Activated naive CD8-positive, alpha-beta T cell treated with anti-CD3 and anti-CD28 coated beads, Interleukin-2, amount 50 U/mL, for 16 hours (primary cell): ENCODE results near the gene ST6GALNAC4.

ENCODE experiments used
- DNase-seq: peaks from one replicate; pipeline ENCODE4 v3.0.0-alpha.2; 2020; ENCODE audit warnings: low read depth, low spot score

The ST6GALNAC4 gene

DNA sequence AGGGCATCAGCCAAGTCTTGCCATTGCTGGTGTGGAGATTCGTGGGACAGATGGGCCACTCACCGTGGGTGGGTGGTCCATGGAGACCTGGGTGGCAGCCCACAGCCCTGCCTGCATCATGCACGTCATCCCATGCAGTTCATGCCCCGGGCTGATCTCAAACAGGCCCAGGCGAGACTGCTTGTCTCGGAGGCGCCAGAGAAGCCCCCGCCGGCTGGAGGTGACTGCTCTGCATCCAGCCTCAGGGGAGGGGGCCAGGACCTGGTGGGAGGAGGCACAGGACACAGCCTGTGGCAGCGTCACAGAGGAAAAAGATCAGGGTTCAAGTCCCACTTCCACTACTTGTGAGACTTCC lies 12.8 kb upstream of the ST6GALNAC4 start:
- DNase-seq = no peak

DNA sequence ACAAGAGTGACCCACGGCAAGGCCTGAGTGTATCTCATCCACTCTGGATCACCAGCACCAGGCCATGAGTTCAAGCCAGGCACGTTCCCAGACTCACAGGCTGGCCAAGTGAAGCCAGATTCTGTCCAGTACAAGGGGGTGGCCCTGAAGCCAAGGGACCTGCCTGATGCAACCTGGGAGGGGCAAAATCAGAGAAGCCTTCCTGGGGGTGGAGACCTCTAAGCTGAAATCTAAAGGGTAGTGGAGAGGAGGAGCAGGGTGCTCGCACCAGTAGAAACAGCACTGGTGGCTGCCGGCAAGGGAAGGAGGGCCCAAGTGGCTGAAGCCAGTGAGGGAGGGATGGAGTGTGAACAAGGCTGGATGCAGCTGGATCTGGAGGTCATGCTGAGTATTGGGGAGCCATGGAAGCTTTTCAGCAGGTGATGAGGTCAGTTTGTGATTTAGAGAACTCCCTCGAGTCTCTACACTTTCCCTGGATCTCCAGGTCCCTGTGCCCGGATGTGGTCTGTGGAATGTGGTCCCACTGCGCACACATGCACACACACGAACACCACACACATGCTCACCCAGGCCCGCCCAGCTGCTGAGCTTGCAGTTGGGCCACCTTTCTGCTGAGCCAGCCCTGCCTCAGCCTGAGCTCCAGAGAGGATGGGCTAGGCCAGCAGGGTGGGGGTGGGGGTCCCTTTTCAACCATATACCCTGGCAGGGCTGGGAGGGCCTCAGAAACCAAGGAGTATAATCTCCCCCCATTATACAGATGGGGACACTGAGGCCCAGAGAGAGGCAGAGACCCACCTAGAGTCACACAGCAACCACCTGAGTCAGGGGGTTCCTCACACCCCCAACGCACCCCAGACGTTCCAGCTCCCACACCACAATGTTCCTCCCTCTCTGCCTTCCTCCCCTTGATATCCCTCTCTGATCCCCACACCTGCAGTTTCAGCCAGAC lies 12.1 kb upstream of the ST6GALNAC4 start:
- DNase-seq = no peak

DNA sequence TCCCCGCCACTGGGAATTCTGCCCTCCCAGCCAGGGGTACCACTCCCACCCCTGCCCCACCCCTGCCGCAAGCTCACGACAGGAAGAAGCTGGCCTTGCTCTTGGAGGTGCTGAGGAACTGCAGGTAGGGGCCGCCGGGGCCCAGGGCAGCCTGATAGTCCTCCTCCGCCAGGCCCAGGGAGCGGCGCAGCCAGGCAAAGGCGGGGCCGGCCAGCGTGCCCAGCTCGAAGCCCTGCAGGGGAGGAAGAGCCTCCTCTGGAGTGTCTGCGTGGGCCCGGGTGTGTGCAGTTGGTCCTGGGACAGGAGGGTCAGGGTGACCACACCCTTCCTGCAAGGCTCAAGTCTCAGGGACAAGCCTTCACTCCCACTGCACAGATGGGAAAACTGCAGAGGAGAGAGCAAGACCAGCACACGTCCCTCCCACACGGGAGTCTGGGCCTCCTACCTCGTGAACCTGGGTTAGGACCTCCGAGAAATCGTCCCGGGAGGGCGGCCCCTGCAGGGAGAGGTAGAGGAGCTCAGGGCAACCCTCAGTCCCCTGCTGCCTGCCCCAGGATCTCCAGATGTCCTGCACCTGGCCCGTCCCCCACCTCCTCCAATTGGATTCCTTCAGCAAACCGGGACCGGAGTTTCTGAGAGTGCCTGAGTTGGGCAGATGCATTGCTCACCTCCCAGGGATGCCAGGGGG lies 11.3 kb upstream of the ST6GALNAC4 start:
- DNase-seq = no peak

DNA sequence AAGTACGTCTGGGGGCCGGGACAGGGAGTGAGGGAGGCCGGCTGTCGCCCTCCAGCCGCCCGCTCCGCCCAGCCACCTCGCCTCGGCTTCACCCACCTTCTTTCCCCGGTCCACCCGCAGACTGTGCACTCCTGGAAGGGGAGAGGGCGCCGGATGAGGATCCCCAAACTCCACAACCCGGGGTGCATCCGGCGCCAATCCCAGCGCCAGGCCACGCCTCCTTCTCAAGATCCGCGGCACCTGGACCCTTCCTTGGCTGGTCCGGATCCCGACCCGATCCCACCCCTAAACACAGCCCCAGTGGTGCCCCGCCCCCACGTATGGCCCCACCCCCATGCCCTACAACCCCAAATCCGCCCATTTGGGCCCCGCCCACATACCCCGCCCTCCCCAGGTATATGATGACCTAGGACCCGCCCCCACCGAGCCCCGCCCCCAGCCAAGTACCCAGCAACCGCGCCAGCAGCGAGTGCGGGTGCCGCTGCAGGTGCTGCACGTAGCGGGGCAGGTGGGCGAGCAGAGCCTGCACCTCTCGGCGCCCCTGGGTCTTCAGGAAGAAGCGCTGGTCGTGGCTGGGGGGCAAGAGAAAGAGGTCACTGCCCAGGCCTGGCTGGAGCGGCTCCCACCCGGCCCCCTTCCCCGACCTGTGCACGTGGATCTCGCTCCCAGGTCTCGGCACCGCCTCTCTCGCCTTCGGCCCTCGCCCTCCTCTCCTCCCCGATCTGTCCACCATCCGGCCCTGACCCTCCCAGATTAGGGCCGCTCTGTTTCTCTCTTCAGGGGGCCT lies 10.6 kb upstream of the ST6GALNAC4 start:
- peak; percentile 51 for DNase-seq

DNA sequence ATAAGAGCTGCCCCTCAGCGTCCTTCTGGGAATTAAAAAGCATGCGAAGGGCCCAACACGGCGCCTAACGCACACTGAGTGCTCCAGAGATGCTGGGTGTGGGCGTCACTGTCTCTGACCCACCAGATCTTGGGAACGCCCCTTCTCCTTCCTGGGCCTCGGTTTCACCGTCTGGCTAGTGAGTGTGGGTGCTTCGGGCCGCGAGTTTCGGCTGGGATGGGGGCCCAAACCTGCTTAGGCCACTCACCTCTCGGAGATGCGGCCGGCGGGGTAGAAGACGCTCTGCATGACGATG lies 10.0 kb upstream of the ST6GALNAC4 start:
- DNase-seq = no peak

DNA sequence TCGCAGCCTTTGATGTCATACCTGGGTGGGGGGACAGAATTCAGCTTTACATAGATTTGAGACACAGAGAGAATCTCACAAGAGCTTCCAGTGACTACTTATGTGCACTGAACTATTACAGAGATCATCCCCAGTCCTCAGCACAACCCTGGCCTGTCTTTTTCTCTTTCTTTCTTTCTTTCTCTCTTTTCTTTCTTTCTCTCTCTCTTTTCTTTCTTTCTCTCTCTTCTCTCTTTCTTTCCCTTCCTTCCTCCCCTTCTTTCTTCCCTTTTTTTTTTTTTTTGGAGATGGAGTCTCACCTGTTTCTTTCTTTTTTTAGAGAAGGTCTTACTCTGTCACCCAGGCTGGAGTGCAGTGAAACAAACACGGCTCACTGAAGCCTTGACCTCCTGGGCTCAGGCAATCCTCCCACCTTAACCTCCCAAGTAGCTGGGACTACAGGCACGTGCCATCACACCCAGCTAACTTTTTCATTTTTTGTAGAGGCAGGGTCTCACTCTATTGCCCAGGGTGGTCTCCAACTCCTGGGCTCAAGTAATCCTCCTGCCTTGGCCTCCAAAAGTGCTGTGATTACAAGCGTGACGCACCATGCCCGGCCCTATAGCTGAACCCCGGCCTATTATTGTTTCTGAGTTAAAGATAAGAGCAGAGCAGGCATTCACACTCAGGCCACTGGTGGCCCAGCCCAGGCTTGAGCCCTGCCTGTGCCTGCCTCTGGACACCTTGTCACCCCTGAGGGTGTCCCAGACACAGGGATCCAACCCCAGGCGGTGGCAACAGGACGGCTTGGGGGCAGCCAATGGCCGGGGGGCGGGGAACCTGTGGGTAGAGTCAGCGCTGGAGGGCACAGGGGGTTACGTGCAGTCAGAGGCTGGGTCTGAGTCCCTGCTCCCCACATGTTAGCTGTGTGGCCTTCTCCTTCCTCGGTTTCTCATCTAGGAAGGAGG lies 9.4 kb upstream of the ST6GALNAC4 start:
- no peak for DNase-seq

DNA sequence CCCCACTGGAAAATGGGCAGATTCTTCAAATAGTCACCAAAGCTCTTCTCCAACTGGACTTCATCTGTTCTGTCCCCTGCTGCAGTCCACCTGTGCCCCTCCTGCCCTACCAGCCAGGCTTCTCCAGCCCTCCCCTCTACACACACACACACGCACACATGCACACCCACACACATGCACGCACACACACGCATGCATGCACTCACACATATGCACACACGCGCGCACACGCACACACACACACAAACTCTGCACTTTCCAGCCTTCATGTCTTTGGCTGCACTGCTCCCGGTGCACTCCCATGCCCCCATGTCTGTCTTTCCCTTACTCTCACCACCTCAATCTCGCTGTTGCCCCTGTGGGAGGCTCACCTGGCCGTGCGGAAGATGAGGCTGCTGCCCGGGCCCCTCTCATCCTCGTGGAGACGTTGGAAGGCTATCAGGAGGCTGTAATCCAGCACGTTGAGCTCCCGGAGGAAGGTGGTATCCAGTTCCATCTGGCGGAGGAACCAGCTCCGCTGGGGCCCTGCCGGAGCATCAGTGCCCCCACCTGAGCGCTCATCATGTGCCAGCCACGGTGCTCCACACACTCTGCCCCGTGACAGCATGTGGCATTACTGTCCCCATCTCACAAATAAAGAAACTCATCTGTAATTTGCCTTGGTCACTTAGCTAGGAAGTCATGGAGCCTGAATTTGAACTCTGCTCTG lies 8.0 kb upstream of the ST6GALNAC4 start:
- DNase-seq = no peak

DNA sequence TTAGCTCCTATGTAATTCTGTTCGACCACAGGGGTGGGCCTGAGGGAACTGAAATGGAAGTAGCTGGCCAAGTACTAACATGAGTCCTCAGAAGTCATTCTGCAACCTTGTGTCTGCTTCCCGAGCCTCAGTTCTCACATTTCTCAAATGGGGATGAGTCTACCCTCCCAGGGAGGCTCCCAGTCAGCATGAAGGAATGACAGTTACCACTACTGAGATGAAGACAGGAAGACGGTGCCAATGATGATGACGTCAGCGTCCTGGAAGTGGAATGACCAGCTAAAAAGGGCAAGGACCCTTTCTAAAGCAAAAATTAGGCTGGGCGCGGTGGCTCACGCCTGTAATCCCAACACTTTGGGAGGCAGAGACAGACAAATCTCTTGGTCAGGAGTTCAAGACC lies 6.9 kb upstream of the ST6GALNAC4 start:
- DNase-seq = no peak

DNA sequence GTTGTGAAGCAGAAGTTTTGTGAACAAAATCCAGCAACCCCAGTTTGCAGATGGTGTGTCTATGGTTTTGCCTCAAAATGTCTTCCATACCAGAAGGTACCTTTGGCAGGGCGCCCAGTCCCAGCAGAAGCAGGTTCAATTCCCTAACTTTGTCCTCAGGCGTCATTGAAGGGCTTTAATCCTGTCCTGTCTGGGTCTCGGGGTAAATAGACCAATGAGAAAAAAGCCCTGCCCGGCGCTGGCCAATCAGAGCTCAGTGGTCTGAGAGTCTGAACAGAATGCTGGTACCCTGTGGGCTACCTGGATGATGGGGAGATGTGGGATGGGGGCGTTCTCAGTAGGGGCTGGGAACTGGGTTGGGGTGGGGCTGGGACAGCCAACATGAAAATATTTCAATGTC lies 6.2 kb upstream of the ST6GALNAC4 start:
- no peak for DNase-seq

DNA sequence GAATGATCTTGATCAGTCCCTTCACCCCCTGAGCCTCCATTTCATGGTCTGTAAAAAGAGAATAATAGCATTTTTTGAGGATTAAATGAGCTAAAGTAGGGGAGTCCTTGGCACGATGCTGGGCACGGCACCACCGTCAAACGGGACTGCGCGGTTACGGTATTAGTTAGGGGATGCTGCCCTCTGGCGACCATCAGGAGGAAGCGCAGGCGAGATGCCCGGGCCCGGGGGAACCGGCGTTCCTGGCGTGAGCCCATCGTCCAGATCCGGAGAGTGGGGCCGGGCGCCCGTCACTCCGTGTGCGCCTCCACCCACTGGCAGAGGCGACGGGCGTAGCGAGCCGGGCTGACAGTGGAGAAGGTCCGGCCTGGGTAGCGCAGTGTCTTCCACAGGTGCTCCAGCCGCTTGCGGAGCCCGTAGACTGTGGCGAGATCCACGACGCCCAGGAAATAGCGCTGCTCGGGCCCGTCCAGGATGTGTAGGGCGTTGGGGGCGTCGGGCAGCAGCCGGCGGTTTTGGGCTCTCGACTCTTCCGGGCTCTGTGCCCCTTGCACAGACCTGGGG lies 4.8 kb upstream of the ST6GALNAC4 start:
- DNase-seq = peak; percentile 57

DNA sequence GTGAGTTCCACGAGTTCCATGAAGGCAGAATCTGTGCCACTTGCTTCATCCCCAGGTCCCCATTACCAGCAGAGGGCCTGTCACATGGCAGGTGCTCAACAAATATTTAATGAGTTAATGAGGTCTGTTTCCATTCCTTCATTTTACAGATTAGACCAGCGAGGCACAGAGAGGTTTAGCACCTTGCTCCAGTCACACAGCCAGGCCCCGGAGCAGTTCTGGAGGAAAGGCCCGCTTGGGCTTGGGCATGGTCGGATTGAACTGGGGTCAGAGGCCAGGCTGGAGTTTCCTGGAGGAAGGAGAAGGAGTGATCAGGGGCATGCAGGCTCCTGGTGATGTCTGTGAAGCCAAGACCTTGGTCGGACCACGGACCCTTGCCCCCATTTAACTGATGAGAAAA lies 4.0 kb upstream of the ST6GALNAC4 start:
- DNase-seq = no peak

DNA sequence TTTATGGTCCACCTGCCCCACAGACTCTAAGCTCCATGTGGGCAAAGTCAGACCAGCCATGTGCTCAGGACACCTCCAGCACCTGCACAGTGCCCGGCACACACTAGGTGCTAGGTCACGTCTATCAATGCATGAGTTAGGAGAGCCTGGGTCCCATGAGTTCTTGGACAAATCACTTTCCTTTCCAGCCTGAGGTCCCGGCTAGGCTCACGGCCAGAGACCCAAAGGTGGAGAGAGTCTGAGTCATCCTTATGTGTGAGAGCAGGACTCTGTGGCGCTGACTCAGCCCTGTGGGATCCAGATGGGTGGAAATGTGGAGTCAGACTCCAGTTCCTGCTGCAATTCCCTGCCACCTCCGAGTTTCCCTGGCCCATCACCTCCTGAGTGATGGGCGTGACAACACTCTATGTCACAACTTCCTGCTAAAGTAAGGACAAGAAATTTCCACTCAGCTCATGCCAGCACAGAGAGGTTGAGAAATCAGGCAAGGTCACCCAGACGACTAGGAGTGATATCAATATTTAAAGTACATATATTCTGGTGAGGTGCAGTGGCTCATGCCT lies 2.5 kb upstream of the ST6GALNAC4 start:
- no peak for DNase-seq

DNA sequence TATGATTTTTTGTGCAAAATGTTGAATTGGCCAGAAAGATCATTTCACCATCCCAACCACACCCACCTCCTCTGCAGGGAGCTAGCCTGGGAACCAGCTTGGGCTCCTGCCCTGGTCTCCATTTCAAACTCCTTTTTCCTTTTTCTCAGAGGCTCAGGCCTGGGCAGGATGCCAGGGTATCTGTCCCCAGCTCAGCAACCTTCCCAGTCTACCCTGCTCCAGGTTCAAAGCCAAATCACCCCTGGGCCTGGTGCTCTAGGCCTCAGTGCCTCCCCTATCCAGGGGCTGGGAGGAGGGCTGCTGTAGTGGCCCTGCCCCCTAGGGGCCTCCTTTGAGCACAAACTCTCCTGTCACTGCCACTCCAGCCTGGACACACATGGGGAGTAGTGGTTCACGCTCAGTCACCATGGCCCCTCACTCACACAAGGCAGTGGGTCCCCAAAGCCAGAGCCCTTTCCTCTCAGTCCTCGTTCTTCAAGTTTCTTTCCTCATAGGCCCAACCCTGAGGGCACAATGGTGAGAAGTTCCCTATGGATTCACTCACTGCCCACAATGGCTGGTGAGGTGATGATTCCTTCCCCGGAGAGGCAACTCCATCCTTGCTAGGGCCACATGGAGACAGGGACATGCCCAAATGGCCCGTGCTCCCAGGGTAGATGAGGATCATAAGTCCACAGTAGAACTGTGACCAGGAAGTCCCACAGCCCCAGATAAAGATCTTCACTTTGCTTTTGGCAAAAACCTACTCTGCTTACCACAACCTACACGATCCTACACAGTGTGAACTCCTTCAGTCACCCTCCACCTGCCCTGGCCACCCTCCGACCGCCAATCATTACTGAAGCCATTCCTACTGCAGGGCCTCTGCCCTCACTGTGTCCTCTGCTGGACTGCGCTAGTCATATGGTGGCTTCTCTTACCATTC lies 1.6 kb upstream of the ST6GALNAC4 start:
- no peak for DNase-seq

DNA sequence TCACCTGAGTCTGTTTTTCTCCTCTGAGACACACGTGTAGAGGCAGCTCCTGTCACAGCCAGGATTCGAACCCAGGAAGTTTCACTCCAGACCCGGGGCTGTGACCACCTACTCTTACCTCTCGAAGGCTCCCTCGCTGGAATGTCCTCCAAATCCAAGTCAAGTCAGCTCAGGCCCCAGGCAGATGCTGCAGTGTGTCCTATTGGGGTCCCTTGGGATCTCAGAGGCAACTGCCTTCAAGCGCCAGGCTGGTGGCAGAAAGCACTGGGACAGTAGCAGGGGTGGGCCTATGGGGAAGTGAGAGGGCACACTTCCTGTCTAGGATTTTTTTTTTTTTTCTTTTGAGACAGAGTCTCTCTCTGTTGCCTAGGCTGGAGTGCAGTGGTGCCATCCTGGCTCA lies 762 bp upstream of the ST6GALNAC4 start:
- DNase-seq = no peak

DNA sequence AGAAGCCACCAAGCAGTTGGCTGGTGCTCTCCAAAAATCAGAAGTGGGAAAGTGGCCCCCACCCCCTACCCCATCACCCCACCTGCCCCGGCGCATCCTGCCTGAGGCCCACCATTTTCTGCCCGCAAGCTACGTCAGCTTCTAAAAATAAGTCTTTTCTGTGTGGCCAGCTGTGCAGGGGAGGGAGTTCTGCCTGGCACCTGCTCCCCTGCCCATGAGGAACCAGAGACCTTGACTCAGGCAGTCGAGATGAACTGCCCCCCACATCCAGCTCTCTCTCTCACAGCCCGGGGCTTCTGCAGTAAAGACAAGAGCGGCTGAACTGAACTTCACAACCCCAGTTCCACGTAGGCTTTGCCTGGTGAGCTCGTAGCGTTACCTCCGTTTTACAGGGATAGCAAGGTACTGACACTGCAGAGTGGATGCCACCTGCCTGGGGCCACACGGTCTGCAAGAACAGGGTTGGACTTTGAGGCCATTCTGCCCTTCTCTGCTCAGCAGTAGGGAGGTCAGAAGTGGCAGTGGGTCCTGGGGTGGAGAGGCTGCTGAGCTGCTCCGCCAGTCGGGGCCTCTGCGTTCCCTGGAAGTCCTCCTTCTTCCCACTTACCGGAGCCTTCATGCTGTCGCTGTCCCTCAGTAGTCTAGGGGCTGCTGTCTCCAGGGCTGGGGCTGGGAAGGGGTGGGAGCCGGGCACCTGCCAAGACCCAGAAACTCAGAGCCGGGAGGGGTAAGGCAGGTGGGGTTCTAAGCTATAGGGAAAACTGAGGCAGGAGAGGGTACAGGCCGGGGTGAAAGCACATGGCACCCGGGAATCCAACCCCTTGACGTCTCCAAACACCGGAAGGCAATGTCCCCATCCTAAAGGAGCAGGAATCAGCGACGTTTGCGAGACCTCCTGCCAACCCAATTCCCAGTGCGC lies 781 bp downstream of the ST6GALNAC4 start:
- DNase-seq = no peak

DNA sequence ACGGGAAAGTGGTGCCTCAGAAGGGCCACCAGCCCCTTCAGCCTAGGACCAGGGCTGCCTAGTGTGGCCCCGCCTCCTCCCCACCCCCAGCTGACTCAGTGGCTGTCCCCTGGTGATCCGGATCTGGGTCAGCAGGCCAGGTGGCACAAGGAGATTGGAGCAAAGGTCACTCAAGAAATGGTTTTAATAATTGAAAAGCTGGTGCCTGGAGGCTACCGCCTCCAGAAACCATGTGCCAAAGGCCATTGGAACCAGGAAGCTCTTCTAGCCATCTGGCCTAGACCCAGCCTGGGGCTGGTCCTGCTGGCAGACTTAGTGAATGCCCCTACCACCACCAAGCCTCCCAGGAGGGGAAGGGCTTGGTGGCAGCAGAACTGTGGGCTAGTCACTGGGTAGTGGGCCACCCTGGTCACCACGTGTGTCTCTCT lies 1.5 kb downstream of the ST6GALNAC4 start:
- DNase-seq = no peak

DNA sequence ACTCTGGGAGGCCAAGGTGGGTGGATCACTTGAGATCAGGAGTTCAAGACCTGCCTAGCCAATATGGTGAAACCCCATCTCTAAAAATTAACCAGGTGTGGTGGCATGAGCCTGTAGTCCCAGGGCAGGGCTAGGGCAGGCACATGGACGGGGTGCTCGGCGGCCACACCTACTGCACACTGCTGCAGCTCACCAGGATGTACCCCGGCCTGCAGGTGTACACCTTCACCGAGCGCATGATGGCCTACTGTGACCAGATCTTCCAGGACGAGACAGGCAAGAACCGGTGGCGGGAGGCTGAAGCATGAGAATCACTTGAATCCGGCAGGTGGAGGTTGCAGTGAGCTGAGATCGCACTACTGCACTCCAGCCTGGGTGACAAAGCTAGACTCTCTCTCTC lies 3.2 kb downstream of the ST6GALNAC4 start:
- no peak for DNase-seq

DNA sequence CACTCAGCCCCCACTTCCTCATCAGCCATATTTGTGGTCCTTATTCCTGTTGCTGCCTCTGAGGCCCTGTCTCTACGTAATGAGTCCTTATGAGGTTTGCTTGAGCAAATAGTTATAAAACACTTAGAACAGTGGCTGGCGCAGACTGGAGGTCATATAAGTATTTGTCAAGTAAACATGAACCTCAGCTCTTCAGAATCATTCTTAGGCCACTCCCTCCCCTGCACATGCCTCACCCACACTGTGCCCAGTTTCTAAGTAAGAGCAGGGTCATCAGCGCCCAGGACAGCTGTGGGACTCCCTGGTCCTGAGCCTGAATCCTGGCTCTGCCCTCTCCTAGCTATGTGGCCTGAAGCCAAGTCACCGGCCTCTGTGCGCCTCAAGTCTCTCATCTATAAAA lies 4.0 kb downstream of the ST6GALNAC4 start:
- no peak for DNase-seq
